ENCODE results near the gene GRXCR2. TPM values are rescaled to one million over a fixed set of nuclear protein-coding genes. Genes with fewer than 3 reads are reported as not detected.

GRXCR2 gene
- total RNA-seq, 1 donor from 2014 or later = not detected

DNA sequence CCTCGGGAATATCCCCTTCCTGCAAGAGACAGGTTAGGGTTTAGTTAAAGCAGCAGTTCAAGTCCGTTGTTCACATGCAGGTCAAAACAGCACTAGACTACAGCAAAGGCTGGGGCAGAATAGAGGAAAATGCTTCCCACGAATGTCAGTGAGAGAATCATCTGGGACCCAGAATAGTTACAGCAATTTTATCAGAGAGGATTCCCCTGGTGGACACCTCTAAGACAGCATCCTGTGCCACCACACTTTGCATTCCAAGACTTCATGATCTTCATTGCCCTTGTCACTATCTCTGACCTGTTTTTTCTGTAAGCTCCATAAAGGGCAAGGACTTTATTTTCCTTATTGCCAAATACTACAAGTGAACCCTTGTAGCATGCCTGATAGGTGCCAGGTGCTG, 12.9 kb downstream of the GRXCR2 start:
- Mint-ChIP-seq H3K36me3 (ENCODE audit: low read depth) (no peaks in the 10 kb centered on the region), H3K27me3 (peaks cover 7% of the 10 kb centered on the region), H3K4me1 (peaks cover 1% of the 10 kb centered on the region), H3K9me3 (no peaks in the 10 kb centered on the region), H3K27ac (no peak overlapping the region), H3K4me3 (no peak overlapping the region)
- no peak for DNase-seq
- intact Hi-C loops (cut with micrococcal nuclease) = no loop called here

GRCh38 chr5:145859453-145859852, 13.4 kb downstream of the GRXCR2 start:
- intact Hi-C loops (cut with micrococcal nuclease) = no loop called here
- H3K4me3 Mint-ChIP-seq = no peak overlapping the region
- H3K4me1 Mint-ChIP-seq = peaks cover 1% of the 10 kb centered on the region
- no peak overlapping the region for H3K27ac Mint-ChIP-seq
- peaks cover 4% of the 10 kb centered on the region for H3K27me3 Mint-ChIP-seq
- DNase-seq = no peak
- H3K36me3 Mint-ChIP-seq (ENCODE audit: low read depth) = no peaks in the 10 kb centered on the region
- H3K9me3 Mint-ChIP-seq = no peaks in the 10 kb centered on the region

DNA sequence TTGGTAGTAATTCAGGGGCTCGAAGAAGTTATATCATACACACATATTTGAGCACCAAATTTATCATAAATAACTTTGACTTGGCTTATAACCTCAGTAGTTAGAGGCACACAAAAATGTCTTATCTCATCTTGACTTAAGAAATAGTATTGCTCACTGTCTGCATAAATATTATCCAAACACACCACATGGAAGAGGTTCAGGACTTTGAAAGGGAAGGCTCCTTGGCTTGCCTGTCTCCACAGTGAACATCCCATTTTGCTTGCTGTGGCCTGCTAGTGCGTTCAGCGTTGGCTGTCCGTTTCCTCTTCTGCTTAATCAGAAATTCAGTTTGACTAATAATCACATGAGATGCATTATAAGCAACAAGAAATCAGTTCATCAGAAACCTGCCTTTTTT, 13.9 kb downstream of the GRXCR2 start:
- Mint-ChIP-seq H3K4me3 (no peak overlapping the region), H3K36me3 (ENCODE audit: low read depth) (no peaks in the 10 kb centered on the region), H3K4me1 (peaks cover 1% of the 10 kb centered on the region), H3K9me3 (no peaks in the 10 kb centered on the region), H3K27me3 (peaks cover 4% of the 10 kb centered on the region), H3K27ac (no peak overlapping the region)
- DNase-seq = no peak
- intact Hi-C loops (cut with micrococcal nuclease) = no loop called here

- DNase-seq = no peak
- Mint-ChIP-seq H3K9me3 (no peaks in the 10 kb centered on the region), H3K4me1 (peaks cover 1% of the 10 kb centered on the region), H3K36me3 (ENCODE audit: low read depth) (no peaks in the 10 kb centered on the region), H3K27me3 (peaks cover 4% of the 10 kb centered on the region), H3K4me3 (peak overlapping the region; percentile 43), H3K27ac (no peak overlapping the region)
- intact Hi-C loops (cut with micrococcal nuclease) = no loop called here
These were observed 16.5 kb downstream of the GRXCR2 start for GRCh38 chr5:145856285-145856818.

GRCh38 chr5:145855763-145856267, 17.0 kb downstream of the GRXCR2 start:
- intact Hi-C loops (cut with micrococcal nuclease) = no loop called here
- H3K36me3 Mint-ChIP-seq (ENCODE audit: low read depth) = no peaks in the 10 kb centered on the region
- no peak overlapping the region for H3K27ac Mint-ChIP-seq
- peaks cover 1% of the 10 kb centered on the region for H3K4me1 Mint-ChIP-seq
- no peak overlapping the region for H3K4me3 Mint-ChIP-seq
- H3K9me3 Mint-ChIP-seq = no peaks in the 10 kb centered on the region
- peaks cover 4% of the 10 kb centered on the region for H3K27me3 Mint-ChIP-seq
- no peak for DNase-seq

DNA sequence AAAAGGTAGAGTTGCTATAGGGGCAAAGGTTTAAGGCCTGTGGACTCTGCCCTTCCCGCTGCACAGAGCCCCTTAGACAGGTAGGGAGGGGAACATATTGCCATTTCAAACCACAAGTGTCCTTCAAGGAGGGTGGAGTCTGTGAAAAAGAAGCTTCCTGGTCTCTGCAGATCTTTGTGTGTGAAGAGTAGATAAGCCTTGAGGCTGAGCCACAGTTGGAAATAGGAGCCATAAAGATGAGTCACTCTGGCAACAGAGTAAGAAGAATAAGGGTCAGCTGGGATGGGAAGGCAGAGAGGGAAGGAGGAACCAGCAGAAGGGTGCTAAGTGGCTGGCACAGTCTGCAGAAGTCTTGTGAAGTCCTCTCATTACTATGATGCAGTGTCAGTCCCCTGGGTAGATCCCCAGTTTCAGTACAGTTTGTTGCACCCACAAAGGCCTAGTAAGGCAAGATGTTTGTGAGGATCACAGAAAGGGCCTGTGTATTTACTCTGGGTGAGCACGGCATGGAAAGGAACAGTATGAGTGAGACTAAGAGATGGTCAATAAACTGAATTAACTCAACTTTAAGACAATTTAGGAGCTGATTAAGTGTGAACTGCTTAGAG, 18.1 kb downstream of the GRXCR2 start:
- Mint-ChIP-seq H3K27ac (no peak overlapping the region), H3K27me3 (peaks cover 4% of the 10 kb centered on the region), H3K4me3 (no peak overlapping the region), H3K9me3 (no peaks in the 10 kb centered on the region), H3K36me3 (ENCODE audit: low read depth) (no peaks in the 10 kb centered on the region), H3K4me1 (peaks cover 1% of the 10 kb centered on the region)
- intact Hi-C loops (cut with micrococcal nuclease) = no loop called here
- no peak for DNase-seq

DNA sequence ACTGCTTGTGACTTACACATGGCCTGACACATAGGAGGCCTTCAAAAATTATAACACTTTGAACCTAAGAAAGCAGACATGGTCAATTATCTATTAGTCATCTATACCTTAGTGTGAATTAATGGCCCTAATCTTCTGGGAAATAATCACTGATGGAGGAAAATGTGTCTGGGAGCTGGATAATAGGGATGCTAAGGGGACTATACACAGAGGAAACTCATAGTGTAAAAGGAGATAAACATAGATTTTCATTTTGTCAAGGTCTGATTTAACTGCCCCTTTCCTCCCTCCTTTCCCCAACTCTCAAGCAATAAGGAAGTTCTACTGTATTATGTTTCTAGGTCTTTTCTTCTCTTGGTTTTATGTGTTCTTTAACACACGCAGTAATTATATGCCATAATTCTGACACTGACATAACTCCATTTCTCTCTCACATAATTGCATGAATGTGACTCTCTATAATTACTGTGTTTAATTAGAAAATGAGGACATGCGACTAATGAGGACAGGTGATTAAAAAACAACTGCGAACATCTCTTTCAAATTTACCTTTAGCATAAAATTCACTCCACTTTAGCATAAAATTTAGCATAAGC, 18.9 kb downstream of the GRXCR2 start:
- intact Hi-C loops (cut with micrococcal nuclease) = no loop called here
- Mint-ChIP-seq H3K36me3 (ENCODE audit: low read depth) (no peaks in the 10 kb centered on the region), H3K9me3 (no peaks in the 10 kb centered on the region), H3K27me3 (peaks cover 7% of the 10 kb centered on the region), H3K4me1 (peaks cover 1% of the 10 kb centered on the region), H3K27ac (no peak overlapping the region), H3K4me3 (no peak overlapping the region)
- DNase-seq = no peak

DNA sequence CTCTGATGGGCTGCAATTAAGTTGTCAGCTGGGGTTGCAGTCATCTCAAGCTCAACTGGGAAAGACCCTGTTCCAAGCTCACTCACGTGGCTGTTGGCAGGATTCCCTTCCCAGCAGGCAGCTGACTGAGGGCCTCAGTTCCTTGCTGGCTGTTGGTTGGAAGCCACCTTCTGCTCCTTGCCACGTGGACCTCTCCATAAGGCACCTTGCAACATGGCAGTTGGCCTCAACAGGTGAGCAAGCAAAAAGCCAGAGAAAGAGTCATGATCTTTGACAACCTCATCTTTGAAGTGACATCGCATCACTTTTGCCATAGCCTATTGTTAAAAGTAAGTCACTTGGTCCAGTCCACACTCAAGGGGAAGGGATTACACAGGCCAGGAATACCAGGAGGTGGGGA, 19.8 kb downstream of the GRXCR2 start:
- no peak overlapping the region for H3K4me3 Mint-ChIP-seq
- intact Hi-C loops (cut with micrococcal nuclease) = no loop called here
- DNase-seq = no peak
- H3K9me3 Mint-ChIP-seq = no peaks in the 10 kb centered on the region
- H3K27ac Mint-ChIP-seq = no peak overlapping the region
- no peaks in the 10 kb centered on the region for H3K36me3 Mint-ChIP-seq (ENCODE audit: low read depth)
- peaks cover 9% of the 10 kb centered on the region for H3K27me3 Mint-ChIP-seq
- peaks cover 1% of the 10 kb centered on the region for H3K4me1 Mint-ChIP-seq

- H3K9me3 Mint-ChIP-seq = no peaks in the 10 kb centered on the region
- no peak overlapping the region for H3K4me3 Mint-ChIP-seq
- DNase-seq = no peak
- H3K27me3 Mint-ChIP-seq = peaks cover 4% of the 10 kb centered on the region
- intact Hi-C loops (cut with micrococcal nuclease) = no loop called here
- H3K27ac Mint-ChIP-seq = no peak overlapping the region
- no peaks in the 10 kb centered on the region for H3K36me3 Mint-ChIP-seq (ENCODE audit: low read depth)
- H3K4me1 Mint-ChIP-seq = no peaks in the 10 kb centered on the region
These were observed 24.0 kb downstream of the GRXCR2 start for GRCh38 chr5:145848854-145849253.

GRCh38 chr5:145847499-145848497, 25.0 kb downstream of the GRXCR2 start:
- H3K9me3 Mint-ChIP-seq = no peaks in the 10 kb centered on the region
- no peaks in the 10 kb centered on the region for H3K4me1 Mint-ChIP-seq
- H3K36me3 Mint-ChIP-seq (ENCODE audit: low read depth) = no peaks in the 10 kb centered on the region
- H3K4me3 Mint-ChIP-seq = no peak overlapping the region
- H3K27me3 Mint-ChIP-seq = peaks cover 4% of the 10 kb centered on the region
- no peak for DNase-seq
- intact Hi-C loops (cut with micrococcal nuclease) = no loop called here
- H3K27ac Mint-ChIP-seq = no peak overlapping the region

GRCh38 chr5:145846081-145846480, 26.7 kb downstream of the GRXCR2 start:
- H3K9me3 Mint-ChIP-seq = no peaks in the 10 kb centered on the region
- no peak for DNase-seq
- no peaks in the 10 kb centered on the region for H3K4me1 Mint-ChIP-seq
- intact Hi-C loops (cut with micrococcal nuclease) = no loop called here
- H3K36me3 Mint-ChIP-seq (ENCODE audit: low read depth) = no peaks in the 10 kb centered on the region
- H3K27ac Mint-ChIP-seq = no peak overlapping the region
- peaks cover 8% of the 10 kb centered on the region for H3K27me3 Mint-ChIP-seq
- H3K4me3 Mint-ChIP-seq = no peak overlapping the region

- Mint-ChIP-seq H3K27me3 (peaks cover 12% of the 10 kb centered on the region), H3K27ac (no peak overlapping the region), H3K4me3 (no peak overlapping the region), H3K36me3 (ENCODE audit: low read depth) (no peaks in the 10 kb centered on the region), H3K4me1 (peaks cover 3% of the 10 kb centered on the region), H3K9me3 (no peaks in the 10 kb centered on the region)
- no peak for DNase-seq
- intact Hi-C loops (cut with micrococcal nuclease) = no loop called here
These were observed 31.5 kb downstream of the GRXCR2 start for GRCh38 chr5:145841299-145841698.

DNA sequence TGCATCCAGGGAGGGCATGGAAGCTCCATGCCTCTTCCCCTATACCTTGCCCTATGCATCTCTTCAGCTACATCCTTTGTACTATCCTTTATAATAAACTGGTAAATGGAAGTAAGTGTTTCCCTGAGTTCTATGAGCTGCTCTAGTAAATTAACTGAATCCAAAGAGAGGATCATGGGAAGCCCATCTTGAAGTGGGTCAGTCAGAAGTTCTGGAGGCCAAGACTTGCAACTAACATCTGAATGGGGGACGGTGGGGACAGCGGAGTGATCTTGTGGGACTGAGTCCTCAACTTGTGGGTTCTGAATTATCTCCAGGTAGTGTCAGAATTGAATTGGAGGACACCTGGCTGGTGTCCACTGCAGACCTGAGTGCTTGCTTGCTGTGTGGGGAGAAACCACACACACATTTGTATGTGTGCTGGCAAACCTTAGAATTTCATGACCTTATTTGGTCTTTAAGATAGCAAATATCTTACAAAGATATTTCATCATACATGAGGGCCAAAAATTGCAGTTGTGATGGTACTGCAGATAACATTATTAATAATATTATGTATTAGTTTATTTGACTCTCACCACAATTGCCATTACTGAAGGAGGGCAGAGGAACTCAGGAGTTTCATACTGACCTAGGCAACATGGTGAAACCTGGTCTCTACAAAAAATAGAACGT, 32.2 kb downstream of the GRXCR2 start:
- intact Hi-C loops (cut with micrococcal nuclease) = no loop called here
- Mint-ChIP-seq H3K9me3 (no peaks in the 10 kb centered on the region), H3K4me3 (no peak overlapping the region), H3K4me1 (peaks cover 6% of the 10 kb centered on the region), H3K27ac (no peak overlapping the region), H3K36me3 (ENCODE audit: low read depth) (no peaks in the 10 kb centered on the region), H3K27me3 (peaks cover 15% of the 10 kb centered on the region)
- no peak for DNase-seq

All from activated CD4-positive, alpha-beta T cell treated with anti-CD3 and anti-CD28 coated beads, Interleukin-2, amount 10 ng/mL, durations not matched to agents 24 days and 14 days (primary cell).